IPS-15b (cell line): ENCODE results near the gene MRPL43.
A peak's percentile ranks its signal among the peaks of the same experiment; 100 is the strongest.

Experiments
- H3K27me3 ChIP-seq: one replicate; pipeline ENCODE4 v1.6.1; 2013; ENCODE audit warnings: low read length; ENCODE audit not compliant: control insufficient read depth, insufficient read depth
- H3K36me3 ChIP-seq: one replicate; pipeline ENCODE4 v1.6.1; 2013; ENCODE audit warnings: low read length; ENCODE audit not compliant: control insufficient read depth, insufficient read depth
- H3K4me1 ChIP-seq: one replicate; pipeline ENCODE4 v1.6.1; 2013; ENCODE audit warnings: mild to moderate bottlenecking, low read length; ENCODE audit not compliant: control insufficient read depth, insufficient read depth
- H3K4me3 ChIP-seq: one replicate; pipeline ENCODE4 v1.5.1; 2013; ENCODE audit warnings: low read depth, low read length
- H3K9ac ChIP-seq: one replicate; pipeline ENCODE4 v1.6.1; 2013; ENCODE audit warnings: low read depth, mild to moderate bottlenecking, low read length
- H3K9me3 ChIP-seq: one replicate; pipeline ENCODE4 v1.6.1; 2013; ENCODE audit warnings: mild to moderate bottlenecking, low read length; ENCODE audit not compliant: control insufficient read depth, insufficient read depth

MRPL43 gene

GRCh38 chr10:101029520-101030295 is 42.4 kb upstream of the MRPL43 start:
- H3K9me3 ChIP-seq, result no peaks in the 10 kb centered on the region
- no peaks in the 10 kb centered on the region for H3K36me3 ChIP-seq
- H3K27me3 ChIP-seq, result peaks cover 39% of the 10 kb centered on the region
- H3K4me1 ChIP-seq, result peaks cover 16% of the 10 kb centered on the region
- peak overlapping the region; percentile 41 for H3K4me3 ChIP-seq
- H3K9ac ChIP-seq, result no peak overlapping the region

- H3K36me3 ChIP-seq, result no peaks in the 10 kb centered on the region
- H3K4me3 ChIP-seq, result no peak overlapping the region
- H3K9me3 ChIP-seq, result no peaks in the 10 kb centered on the region
- peaks cover 33% of the 10 kb centered on the region for H3K27me3 ChIP-seq
- peaks cover 16% of the 10 kb centered on the region for H3K4me1 ChIP-seq
- no peak overlapping the region for H3K9ac ChIP-seq
Observed at GRCh38 chr10:101028446-101029337, 41.4 kb upstream of the MRPL43 start.

GRCh38 chr10:101027106-101027720 is 39.9 kb upstream of the MRPL43 start:
- no peak overlapping the region for H3K4me3 ChIP-seq
- peaks cover 20% of the 10 kb centered on the region for H3K27me3 ChIP-seq
- no peaks in the 10 kb centered on the region for H3K9me3 ChIP-seq
- no peak overlapping the region for H3K9ac ChIP-seq
- no peaks in the 10 kb centered on the region for H3K36me3 ChIP-seq
- H3K4me1 ChIP-seq, result peaks cover 11% of the 10 kb centered on the region

GRCh38 chr10:101022967-101023705 is 35.8 kb upstream of the MRPL43 start:
- Histone ChIP-seq H3K9me3 (no peaks in the 10 kb centered on the region), H3K27me3 (peaks cover 24% of the 10 kb centered on the region), H3K9ac (no peak overlapping the region), H3K4me3 (no peak overlapping the region), H3K36me3 (peaks cover 2% of the 10 kb centered on the region), H3K4me1 (peaks cover 2% of the 10 kb centered on the region)

- Histone ChIP-seq H3K9me3 (no peaks in the 10 kb centered on the region), H3K27me3 (peaks cover 35% of the 10 kb centered on the region), H3K9ac (no peak overlapping the region), H3K36me3 (peaks cover 2% of the 10 kb centered on the region), H3K4me1 (no peaks in the 10 kb centered on the region), H3K4me3 (no peak overlapping the region)
Observed at GRCh38 chr10:101021692-101022251, 34.5 kb upstream of the MRPL43 start.

- Histone ChIP-seq H3K4me3 (no peak overlapping the region), H3K27me3 (peaks cover 40% of the 10 kb centered on the region), H3K4me1 (no peaks in the 10 kb centered on the region), H3K9me3 (no peaks in the 10 kb centered on the region), H3K9ac (no peak overlapping the region), H3K36me3 (peaks cover 2% of the 10 kb centered on the region)
Observed at GRCh38 chr10:101021239-101021638, 33.9 kb upstream of the MRPL43 start.

GRCh38 chr10:101020427-101021075 is 33.3 kb upstream of the MRPL43 start:
- Histone ChIP-seq H3K9ac (no peak overlapping the region), H3K36me3 (peaks cover 2% of the 10 kb centered on the region), H3K9me3 (no peaks in the 10 kb centered on the region), H3K4me1 (no peaks in the 10 kb centered on the region), H3K27me3 (peaks cover 44% of the 10 kb centered on the region), H3K4me3 (no peak overlapping the region)

- Histone ChIP-seq H3K9ac (no peak overlapping the region), H3K27me3 (peaks cover 55% of the 10 kb centered on the region), H3K36me3 (peaks cover 2% of the 10 kb centered on the region), H3K4me1 (no peaks in the 10 kb centered on the region), H3K4me3 (no peak overlapping the region), H3K9me3 (no peaks in the 10 kb centered on the region)
Observed at GRCh38 chr10:101019440-101019703, 32.1 kb upstream of the MRPL43 start.

- Histone ChIP-seq H3K9me3 (no peaks in the 10 kb centered on the region), H3K4me1 (no peaks in the 10 kb centered on the region), H3K27me3 (peaks cover 55% of the 10 kb centered on the region), H3K4me3 (peak overlapping the region; percentile 53), H3K9ac (no peak overlapping the region), H3K36me3 (peaks cover 2% of the 10 kb centered on the region)
Observed at GRCh38 chr10:101018600-101019439, 31.5 kb upstream of the MRPL43 start.

GRCh38 chr10:101018118-101018599 is 30.9 kb upstream of the MRPL43 start:
- Histone ChIP-seq H3K36me3 (peaks cover 2% of the 10 kb centered on the region), H3K9me3 (no peaks in the 10 kb centered on the region), H3K9ac (no peak overlapping the region), H3K4me3 (peak overlapping the region; percentile 53), H3K4me1 (no peaks in the 10 kb centered on the region), H3K27me3 (peaks cover 55% of the 10 kb centered on the region)
